Gastrocnemius medialis (tissue), 4 donors: ENCODE measurements around the gene GNB5.

Experiments
- CTCF ChIP-seq, 5 experiments: fragments of 450-650 bp in 3 of 5; fragments of 200-600 bp in 2 of 5; sonication (generic) in 2 of 5; IDR thresholded peaks in 4 of 5; conservative IDR thresholded peaks in 1 of 5; 1 replicate in 4 of 5; 2 replicates in 1 of 5; pipeline ENCODE4 v1.5.1; 2016 to 2019; ENCODE audit warnings: antibody characterized with exemption in 5 of 5, mild to moderate bottlenecking in 3 of 5, moderate library complexity in 3 of 5
- POLR2A ChIP-seq, 2 donors: fragments of 450-650 bp; IDR thresholded peaks; one replicate each; pipeline ENCODE4 v1.6.1; 2017; ENCODE audit warnings: antibody characterized with exemption in 2 of 2, mild to moderate bottlenecking in 2 of 2, moderate library complexity in 2 of 2

GRCh38 chr15:52225230-52225629 is 34.0 kb upstream of the GNB5 start:
- no peak for TF ChIP-seq POLR2A (IDR thresholded peaks at IDR 0.05)
- no peak for TF ChIP-seq CTCF (IDR thresholded peaks at IDR 0.05 in 4 of 5, conservative IDR thresholded peaks at IDR 0.05 in 1 of 5)
